Right kidney (tissue), 1 donor: ENCODE results near the gene GAL3ST2.
"Not testable (repeated sequence)": the region's sequence is repeated elsewhere in the genome, so short reads cannot be mapped to it uniquely, and the experiment has no call there.

Experiments
- DNase-seq: peaks from one replicate; pipeline ENCODE4 v3.0.0-alpha.2; 2016

GAL3ST2 gene

GRCh38 chr2:241748468-241749256, 28.0 kb upstream of the GAL3ST2 start:
- no peak for DNase-seq

- DNase-seq: no peak
These were observed 26.4 kb upstream of the GAL3ST2 start for GRCh38 chr2:241750076-241750840.

DNA sequence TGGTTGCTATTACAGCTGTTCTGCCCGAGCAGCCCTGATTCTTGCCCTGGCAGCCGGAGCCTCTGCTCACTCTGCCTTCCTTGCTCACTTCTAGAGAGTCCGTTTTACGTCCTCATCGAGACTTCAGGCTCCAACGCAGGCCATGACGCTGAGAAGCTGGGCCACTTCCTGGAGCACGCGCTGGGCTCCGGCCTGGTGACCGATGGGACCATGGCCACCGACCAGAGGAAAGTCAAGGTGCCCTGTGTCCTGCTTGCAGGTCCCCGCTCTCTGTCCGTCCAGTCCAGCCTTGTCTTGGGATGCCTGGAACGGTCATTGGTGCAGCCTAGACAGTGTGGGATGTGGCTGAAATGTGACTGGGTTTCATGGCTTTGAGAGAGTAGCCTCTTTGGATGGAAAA, 25.5 kb upstream of the GAL3ST2 start:
- no peak for DNase-seq

- no peak for DNase-seq
These were observed 24.8 kb upstream of the GAL3ST2 start for GRCh38 chr2:241751776-241752175.

- no peak for DNase-seq
These were observed 24.4 kb upstream of the GAL3ST2 start for GRCh38 chr2:241752253-241752652.

DNA sequence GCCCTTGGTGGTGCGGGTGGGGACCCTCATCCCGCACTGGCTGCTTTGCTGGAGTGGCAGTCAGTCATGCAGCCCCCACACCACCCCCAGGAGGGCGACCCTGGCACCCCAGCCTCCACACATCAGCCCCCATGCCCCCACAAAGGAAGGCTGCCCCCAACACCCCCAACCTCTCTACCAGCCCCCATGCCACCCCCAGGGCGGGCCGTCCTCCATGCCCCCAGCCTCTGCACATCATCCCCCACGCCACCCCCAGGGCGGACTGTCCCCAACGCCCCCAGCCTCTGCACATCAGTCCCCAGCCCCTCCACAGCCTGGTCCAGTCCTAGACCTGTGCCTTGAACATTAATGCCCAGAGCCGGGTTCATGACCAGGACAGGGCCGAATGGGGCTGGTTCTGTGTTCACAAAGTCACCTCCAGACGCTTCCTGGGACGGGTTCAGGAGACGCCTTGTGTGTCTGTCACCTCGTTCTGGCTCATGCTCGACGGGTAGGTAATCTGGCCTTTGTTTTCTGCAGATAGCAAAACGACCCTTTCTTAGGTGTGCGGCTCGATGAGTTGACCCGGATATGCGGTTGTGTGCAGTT, 23.8 kb upstream of the GAL3ST2 start:
- no peak for DNase-seq

- DNase-seq: no peak
These were observed 23.1 kb upstream of the GAL3ST2 start for GRCh38 chr2:241753493-241753892.

DNA sequence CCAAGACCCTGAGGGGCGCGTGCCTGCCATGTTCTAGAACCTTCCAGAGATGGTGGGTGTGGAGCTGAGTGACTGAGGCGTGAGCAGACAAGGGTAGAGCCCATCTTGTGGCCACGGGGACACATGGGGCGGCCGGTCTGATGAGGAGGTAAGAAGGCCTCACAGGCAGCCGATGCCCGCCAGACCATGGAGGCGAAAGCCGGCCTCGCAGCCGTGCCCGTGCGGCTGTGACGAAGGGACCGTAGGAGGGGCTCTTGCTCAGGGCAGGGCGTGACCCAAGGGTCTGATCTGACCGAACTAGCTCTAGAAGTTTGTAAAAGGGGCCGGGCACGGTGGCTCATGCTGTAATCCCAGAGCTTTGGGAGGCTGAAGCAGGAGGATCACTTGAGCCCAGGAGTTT, 22.6 kb upstream of the GAL3ST2 start:
- DNase-seq: no peak

- DNase-seq: no peak
These were observed 21.5 kb upstream of the GAL3ST2 start for GRCh38 chr2:241755166-241755565.

DNA sequence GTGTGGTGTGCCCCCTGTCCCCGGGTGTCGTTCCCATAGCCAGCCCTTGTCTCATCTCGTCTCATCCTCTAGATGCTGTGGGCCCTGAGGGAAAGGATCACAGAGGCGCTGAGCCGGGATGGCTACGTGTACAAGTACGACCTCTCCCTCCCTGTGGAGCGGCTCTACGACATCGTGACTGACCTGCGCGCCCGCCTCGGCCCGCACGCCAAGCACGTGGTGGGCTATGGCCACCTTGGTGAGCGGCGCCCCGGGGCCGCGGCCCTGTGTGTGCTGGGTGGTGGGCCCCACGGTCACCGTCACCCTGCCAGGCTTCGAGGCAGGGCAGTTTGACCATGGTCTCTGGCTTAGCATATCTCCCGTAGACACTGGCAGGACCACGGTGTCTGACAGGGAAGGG, 20.8 kb upstream of the GAL3ST2 start:
- DNase-seq: no peak

- DNase-seq: no peak
These were observed 17.4 kb upstream of the GAL3ST2 start for GRCh38 chr2:241759067-241759807.

DNA sequence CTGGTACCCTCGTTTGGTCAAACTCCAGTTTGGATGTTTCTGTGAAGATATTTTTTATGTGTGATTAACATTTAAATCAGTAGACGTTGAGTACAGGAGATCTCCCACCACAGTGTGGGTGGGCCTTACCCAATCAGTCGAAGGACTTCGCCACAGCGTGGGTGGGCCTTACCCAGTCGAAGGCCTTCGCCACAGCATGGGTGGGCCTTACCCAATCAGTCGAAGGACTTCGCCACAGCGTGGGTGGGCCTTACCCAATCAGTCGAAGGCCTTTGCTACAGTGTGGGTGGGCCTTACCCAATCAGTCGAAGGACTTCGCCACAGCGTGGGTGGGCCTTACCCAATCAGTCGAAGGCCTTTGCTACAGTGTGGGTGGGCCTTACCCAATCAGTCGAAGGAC, 16.7 kb upstream of the GAL3ST2 start:
- DNase-seq: not testable (repeated sequence)

DNA sequence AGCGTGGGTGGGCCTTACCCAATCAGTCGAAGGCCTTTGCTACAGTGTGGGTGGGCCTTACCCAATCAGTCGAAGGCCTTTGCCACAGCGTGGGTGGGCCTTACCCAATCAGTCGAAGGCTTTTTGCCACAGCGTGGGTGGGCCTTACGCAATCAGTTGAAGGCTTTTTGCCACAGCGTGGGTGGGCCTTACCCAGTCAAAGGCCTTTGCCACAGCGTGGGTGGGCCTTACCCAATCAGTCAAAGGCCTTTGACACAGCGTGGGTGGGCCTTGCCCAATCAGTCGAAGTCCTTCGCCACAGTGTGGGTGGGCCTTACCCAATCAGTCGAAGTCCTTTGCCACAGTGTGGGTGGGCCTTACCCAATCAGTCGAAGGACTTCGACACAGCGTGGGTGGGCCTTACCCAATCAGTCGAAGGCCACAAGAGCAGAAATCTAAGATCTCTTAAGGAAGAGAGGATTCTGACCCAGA, 16.3 kb upstream of the GAL3ST2 start:
- no peak for DNase-seq

- no peak for DNase-seq
These were observed 14.2 kb upstream of the GAL3ST2 start for GRCh38 chr2:241762321-241762932.

- no peak for DNase-seq
These were observed 13.7 kb upstream of the GAL3ST2 start for GRCh38 chr2:241762933-241763369.

GRCh38 chr2:241763551-241764274, 12.9 kb upstream of the GAL3ST2 start:
- DNase-seq: no peak

DNA sequence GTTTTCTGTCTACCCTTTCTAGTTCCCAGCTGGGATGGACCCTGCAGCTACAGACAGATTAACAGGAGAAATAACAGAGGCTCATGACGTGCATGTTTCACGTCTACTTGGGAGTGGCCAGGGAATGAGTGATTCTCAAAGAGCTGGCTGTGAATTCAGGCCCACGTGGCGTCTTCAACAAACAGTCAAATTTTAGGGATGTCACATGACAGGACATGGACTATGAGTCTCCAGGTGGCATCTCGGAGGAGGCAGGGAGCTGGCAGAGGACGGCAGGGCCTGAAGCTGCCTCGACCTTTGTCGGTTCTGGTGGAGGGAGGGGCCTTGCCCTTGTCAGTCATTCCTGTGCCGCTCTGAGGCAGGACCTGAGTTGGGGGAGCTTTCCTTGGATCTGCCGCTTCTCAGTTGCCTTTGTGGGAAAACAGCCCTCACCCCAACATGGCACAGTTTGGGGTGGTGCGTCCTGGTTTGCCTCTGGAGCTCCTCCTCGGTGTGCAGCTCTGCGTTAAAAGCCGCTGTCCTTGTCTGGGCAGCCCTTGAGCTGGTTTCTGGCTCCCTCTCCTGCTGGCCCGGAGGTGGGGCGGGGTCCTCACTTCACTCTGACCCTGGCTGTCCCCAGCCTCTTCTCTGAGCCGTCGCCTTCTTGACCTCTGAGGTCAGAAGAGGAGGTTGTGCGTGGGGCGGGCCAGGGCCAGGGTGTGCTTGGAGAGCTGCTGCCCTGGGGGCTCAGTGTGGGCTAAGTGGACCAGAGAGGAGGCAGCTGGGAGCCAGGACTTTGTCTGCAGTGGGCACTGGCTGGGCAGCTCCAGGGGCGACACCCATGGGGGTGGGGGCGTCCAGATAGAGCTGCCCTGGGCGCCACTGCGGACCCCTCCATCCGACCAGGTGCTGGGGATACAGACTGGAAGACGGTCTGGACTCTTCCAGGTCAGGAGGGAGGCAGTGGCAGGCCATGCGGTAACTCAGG, 12.1 kb upstream of the GAL3ST2 start:
- DNase-seq: no peak

GRCh38 chr2:241767464-241768250, 9.0 kb upstream of the GAL3ST2 start:
- DNase-seq: no peak

- DNase-seq: no peak
These were observed 8.3 kb upstream of the GAL3ST2 start for GRCh38 chr2:241768251-241768711.
